ENCODE measurements around the gene SLX4.

The SLX4 gene

GRCh38 chr16:3553138-3553923 is 58.1 kb downstream of the SLX4 start:
- no peak for DNase-seq (ENCODE audit: low read depth)

- DNase-seq (ENCODE audit: low read depth): no peak
These were observed 60.3 kb downstream of the SLX4 start for GRCh38 chr16:3550851-3551847.

GRCh38 chr16:3549906-3550305 is 61.5 kb downstream of the SLX4 start:
- no peak for DNase-seq (ENCODE audit: low read depth)

- no peak for DNase-seq (ENCODE audit: low read depth)
These were observed 62.5 kb downstream of the SLX4 start for GRCh38 chr16:3548859-3549258.

GRCh38 chr16:3548445-3548844 is 63.0 kb downstream of the SLX4 start:
- no peak for DNase-seq (ENCODE audit: low read depth)

GRCh38 chr16:3546986-3547682 is 64.3 kb downstream of the SLX4 start:
- DNase-seq (ENCODE audit: low read depth): no peak

GRCh38 chr16:3542601-3543373 is 68.6 kb downstream of the SLX4 start:
- DNase-seq (ENCODE audit: low read depth): no peak

GRCh38 chr16:3541527-3542155 is 69.8 kb downstream of the SLX4 start:
- no peak for DNase-seq (ENCODE audit: low read depth)

- no peak for DNase-seq (ENCODE audit: low read depth)
These were observed 73.2 kb downstream of the SLX4 start for GRCh38 chr16:3538222-3538621.

- DNase-seq (ENCODE audit: low read depth): no peak
These were observed 74.6 kb downstream of the SLX4 start for GRCh38 chr16:3536851-3537250.

- DNase-seq (ENCODE audit: low read depth): no peak
These were observed 75.1 kb downstream of the SLX4 start for GRCh38 chr16:3536271-3536731.

- no peak for DNase-seq (ENCODE audit: low read depth)
These were observed 77.3 kb downstream of the SLX4 start for GRCh38 chr16:3534126-3534525.

- DNase-seq (ENCODE audit: low read depth): no peak
These were observed 78.7 kb downstream of the SLX4 start for GRCh38 chr16:3532741-3533140.
